HL-60/S4 treated with phorbol 12-myristate 13-acetate at 8.2 ng/mL for 4 days and 3 days (cell line): ENCODE results near the gene SOCS3.
"Not testable (repeated sequence)": the region's sequence is repeated elsewhere in the genome, so short reads cannot be mapped to it uniquely, and the experiment has no call there.

ENCODE experiments used
- in situ Hi-C: fragments of 300-500 bp; cut with MboI; formaldehyde crosslinking; loops from 2 replicates; pipeline ENCODE4 v1.15.0; 2022; ENCODE audit warnings: low sequenced_read_pairs

SOCS3 gene

GRCh38 chr17:78337244-78338109 lies 22.4 kb downstream of the SOCS3 start:
- in situ Hi-C loops, result no loop called here

- in situ Hi-C loops, result no loop called here
These were observed 24.7 kb downstream of the SOCS3 start for GRCh38 chr17:78335209-78335608.

GRCh38 chr17:78332991-78333390 lies 26.9 kb downstream of the SOCS3 start:
- in situ Hi-C loops, result no loop called here

GRCh38 chr17:78331355-78331754 lies 28.5 kb downstream of the SOCS3 start:
- in situ Hi-C loops, result not testable (repeated sequence)

GRCh38 chr17:78330570-78331224 lies 29.2 kb downstream of the SOCS3 start:
- in situ Hi-C loops, result no loop called here

GRCh38 chr17:78329263-78330059 lies 30.4 kb downstream of the SOCS3 start:
- in situ Hi-C loops, result no loop called here

GRCh38 chr17:78327880-78328279 lies 32.0 kb downstream of the SOCS3 start:
- in situ Hi-C loops, result no loop called here

GRCh38 chr17:78325076-78325687 lies 34.7 kb downstream of the SOCS3 start:
- in situ Hi-C loops, result no loop called here

GRCh38 chr17:78324391-78325075 lies 35.3 kb downstream of the SOCS3 start:
- in situ Hi-C loops, result no loop called here

- in situ Hi-C loops, result no loop called here
These were observed 36.0 kb downstream of the SOCS3 start for GRCh38 chr17:78323826-78324390.

GRCh38 chr17:78322858-78323455 lies 36.9 kb downstream of the SOCS3 start:
- in situ Hi-C loops, result no loop called here

GRCh38 chr17:78322327-78322857 lies 37.5 kb downstream of the SOCS3 start:
- in situ Hi-C loops, result no loop called here

- in situ Hi-C loops, result no loop called here
These were observed 41.0 kb downstream of the SOCS3 start for GRCh38 chr17:78318843-78319242.

GRCh38 chr17:78318407-78318806 lies 41.5 kb downstream of the SOCS3 start:
- in situ Hi-C loops, result no loop called here

- in situ Hi-C loops, result no loop called here
These were observed 42.0 kb downstream of the SOCS3 start for GRCh38 chr17:78317794-78318400.

GRCh38 chr17:78316867-78317789 lies 42.7 kb downstream of the SOCS3 start:
- in situ Hi-C loops, result no loop called here

- in situ Hi-C loops, result no loop called here
These were observed 43.6 kb downstream of the SOCS3 start for GRCh38 chr17:78316115-78316866.
